ENCODE data around the gene CD200R1L. TPM values are rescaled to one million over a fixed set of nuclear protein-coding genes. Genes with fewer than 3 reads are reported as not detected.

CD200R1L gene
- total RNA-seq, 2 donors from 2014 or later = not detected

- no peak overlapping the region for H3K4me3 ChIP-seq
- H3K36me3 ChIP-seq = no peaks in the 10 kb centered on the region
- no peaks in the 10 kb centered on the region for H3K9me3 ChIP-seq
- no peak for DNase-seq (ENCODE audit: low spot score)
- peak overlapping the region; percentile 44 to 61 for H3K27ac ChIP-seq
- no peaks in the 10 kb centered on the region for H3K27me3 ChIP-seq
- H3K4me1 ChIP-seq = peaks cover 0 to 26% of the 10 kb centered on the region in 2 donors
- TF ChIP-seq CTCF (IDR thresholded peaks at IDR 0.05) = no peak
Measured at GRCh38 chr3:112779558-112780480, 66.8 kb downstream of the CD200R1L start.

- H3K4me1 ChIP-seq = peaks cover 0 to 34% of the 10 kb centered on the region in 2 donors
- H3K27me3 ChIP-seq = no peaks in the 10 kb centered on the region
- H3K27ac ChIP-seq = peak overlapping the region in 1 of 2 donors; percentile 61
- H3K9me3 ChIP-seq = no peaks in the 10 kb centered on the region
- no peaks in the 10 kb centered on the region for H3K36me3 ChIP-seq
- DNase-seq (ENCODE audit: low spot score) = no peak
- TF ChIP-seq CTCF (IDR thresholded peaks at IDR 0.05) = no peak
- no peak overlapping the region for H3K4me3 ChIP-seq
Measured at GRCh38 chr3:112779011-112779410, 67.7 kb downstream of the CD200R1L start.

GRCh38 chr3:112778353-112778948, 68.2 kb downstream of the CD200R1L start:
- peak overlapping the region in 1 of 2 donors; percentile 61 for H3K27ac ChIP-seq
- no peak for DNase-seq (ENCODE audit: low spot score)
- no peak for TF ChIP-seq CTCF (IDR thresholded peaks at IDR 0.05)
- H3K4me3 ChIP-seq = no peak overlapping the region
- no peaks in the 10 kb centered on the region for H3K36me3 ChIP-seq
- H3K4me1 ChIP-seq = peaks cover 0 to 36% of the 10 kb centered on the region in 2 donors
- H3K9me3 ChIP-seq = no peaks in the 10 kb centered on the region
- no peaks in the 10 kb centered on the region for H3K27me3 ChIP-seq

GRCh38 chr3:112777811-112778210, 68.9 kb downstream of the CD200R1L start:
- no peak for TF ChIP-seq CTCF (IDR thresholded peaks at IDR 0.05)
- Histone ChIP-seq H3K4me1 (peaks cover 0 to 36% of the 10 kb centered on the region in 2 donors), H3K9me3 (no peaks in the 10 kb centered on the region), H3K27ac (no peak overlapping the region), H3K4me3 (no peak overlapping the region), H3K36me3 (no peaks in the 10 kb centered on the region), H3K27me3 (no peaks in the 10 kb centered on the region)
- no peak for DNase-seq (ENCODE audit: low spot score)

- Histone ChIP-seq H3K4me1 (peaks cover 0 to 36% of the 10 kb centered on the region in 2 donors), H3K27me3 (no peaks in the 10 kb centered on the region), H3K4me3 (no peak overlapping the region), H3K9me3 (no peaks in the 10 kb centered on the region), H3K27ac (no peak overlapping the region), H3K36me3 (no peaks in the 10 kb centered on the region)
- DNase-seq (ENCODE audit: low spot score) = no peak
- no peak for TF ChIP-seq CTCF (IDR thresholded peaks at IDR 0.05)
Measured at GRCh38 chr3:112776836-112777235, 69.8 kb downstream of the CD200R1L start.

Data from right atrium auricular region (tissue), 2 donors.